VCaP (cell line): ENCODE results near the gene STAT2.
A peak's percentile ranks its signal among the peaks of the same experiment; 100 is the strongest.

Experiments used
- H3K27ac ChIP-seq: fragments of 450-650 bp; 2 replicates; pipeline ENCODE4 v1.5.1; 2017
- TF ChIP-seq, protein P1 (sequence below): fragments of 450-650 bp; conservative IDR thresholded peaks from 2 replicates; pipeline ENCODE4 v1.5.1; 2017; ENCODE audit warnings: mild to moderate bottlenecking, moderate library complexity

The STAT2 gene

DNA sequence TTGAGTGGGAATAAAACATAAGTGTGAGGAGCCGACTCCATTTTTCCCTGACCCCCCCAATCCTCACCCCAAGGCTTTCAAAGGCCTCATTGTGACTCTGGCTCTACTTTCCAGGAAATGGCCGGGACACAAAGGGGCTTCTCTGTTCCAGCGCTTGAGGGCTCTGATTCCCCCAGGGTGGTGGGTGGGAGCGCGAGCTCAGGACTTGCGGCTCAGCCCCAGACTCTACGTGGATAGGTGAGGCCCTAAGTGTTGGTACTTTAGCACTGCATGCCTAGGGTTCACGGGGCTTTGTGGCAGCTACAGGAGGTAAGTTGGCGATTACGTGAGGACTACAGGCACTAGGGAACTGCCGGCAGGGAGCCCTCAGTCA, 44.7 kb downstream of the STAT2 start:
- TF ChIP-seq, protein P1, sequence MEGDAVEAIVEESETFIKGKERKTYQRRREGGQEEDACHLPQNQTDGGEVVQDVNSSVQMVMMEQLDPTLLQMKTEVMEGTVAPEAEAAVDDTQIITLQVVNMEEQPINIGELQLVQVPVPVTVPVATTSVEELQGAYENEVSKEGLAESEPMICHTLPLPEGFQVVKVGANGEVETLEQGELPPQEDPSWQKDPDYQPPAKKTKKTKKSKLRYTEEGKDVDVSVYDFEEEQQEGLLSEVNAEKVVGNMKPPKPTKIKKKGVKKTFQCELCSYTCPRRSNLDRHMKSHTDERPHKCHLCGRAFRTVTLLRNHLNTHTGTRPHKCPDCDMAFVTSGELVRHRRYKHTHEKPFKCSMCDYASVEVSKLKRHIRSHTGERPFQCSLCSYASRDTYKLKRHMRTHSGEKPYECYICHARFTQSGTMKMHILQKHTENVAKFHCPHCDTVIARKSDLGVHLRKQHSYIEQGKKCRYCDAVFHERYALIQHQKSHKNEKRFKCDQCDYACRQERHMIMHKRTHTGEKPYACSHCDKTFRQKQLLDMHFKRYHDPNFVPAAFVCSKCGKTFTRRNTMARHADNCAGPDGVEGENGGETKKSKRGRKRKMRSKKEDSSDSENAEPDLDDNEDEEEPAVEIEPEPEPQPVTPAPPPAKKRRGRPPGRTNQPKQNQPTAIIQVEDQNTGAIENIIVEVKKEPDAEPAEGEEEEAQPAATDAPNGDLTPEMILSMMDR, result no peak
- H3K27ac ChIP-seq, result peak overlapping the region; percentile 99

DNA sequence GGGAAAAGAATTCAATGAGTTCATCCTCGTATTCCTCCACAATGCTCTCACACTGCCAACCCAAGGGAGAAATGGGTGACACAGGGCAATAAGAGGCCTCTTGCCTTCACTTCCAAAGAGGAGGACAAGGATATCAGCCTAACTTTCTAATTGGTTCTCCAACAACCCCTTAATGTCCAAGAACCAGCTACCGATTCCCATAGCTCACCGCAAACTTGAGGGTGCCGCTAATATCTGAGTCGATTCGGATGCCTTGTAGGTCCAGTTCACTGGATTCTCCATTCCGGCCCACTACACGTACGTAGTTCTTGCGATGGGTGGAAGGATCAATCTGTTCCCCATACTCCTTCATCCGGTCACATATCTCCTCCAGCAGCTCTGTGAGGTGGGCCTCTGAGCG, 48.9 kb downstream of the STAT2 start:
- TF ChIP-seq, protein P1, result no peak
- no peak overlapping the region for H3K27ac ChIP-seq

DNA sequence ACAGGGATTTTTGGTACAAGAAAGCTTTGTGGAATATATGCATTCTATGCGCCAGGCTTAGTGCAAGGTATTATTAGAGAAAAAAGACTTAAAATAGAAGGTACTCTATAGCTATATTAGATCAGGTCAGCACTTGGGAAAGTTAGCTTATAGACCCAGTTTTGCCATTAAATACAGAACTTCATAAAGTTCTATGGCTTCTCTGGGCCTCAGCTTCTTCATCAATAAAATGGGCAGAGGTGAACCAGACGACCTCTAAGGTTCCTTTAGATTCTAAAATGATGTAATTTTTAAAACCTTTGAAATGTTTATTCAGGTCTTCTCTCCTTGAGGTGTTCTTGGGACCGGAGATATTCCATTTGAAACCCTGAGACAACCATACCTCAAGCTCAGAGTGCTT, 51.2 kb downstream of the STAT2 start:
- H3K27ac ChIP-seq, result no peak overlapping the region
- TF ChIP-seq, protein P1, result no peak

DNA sequence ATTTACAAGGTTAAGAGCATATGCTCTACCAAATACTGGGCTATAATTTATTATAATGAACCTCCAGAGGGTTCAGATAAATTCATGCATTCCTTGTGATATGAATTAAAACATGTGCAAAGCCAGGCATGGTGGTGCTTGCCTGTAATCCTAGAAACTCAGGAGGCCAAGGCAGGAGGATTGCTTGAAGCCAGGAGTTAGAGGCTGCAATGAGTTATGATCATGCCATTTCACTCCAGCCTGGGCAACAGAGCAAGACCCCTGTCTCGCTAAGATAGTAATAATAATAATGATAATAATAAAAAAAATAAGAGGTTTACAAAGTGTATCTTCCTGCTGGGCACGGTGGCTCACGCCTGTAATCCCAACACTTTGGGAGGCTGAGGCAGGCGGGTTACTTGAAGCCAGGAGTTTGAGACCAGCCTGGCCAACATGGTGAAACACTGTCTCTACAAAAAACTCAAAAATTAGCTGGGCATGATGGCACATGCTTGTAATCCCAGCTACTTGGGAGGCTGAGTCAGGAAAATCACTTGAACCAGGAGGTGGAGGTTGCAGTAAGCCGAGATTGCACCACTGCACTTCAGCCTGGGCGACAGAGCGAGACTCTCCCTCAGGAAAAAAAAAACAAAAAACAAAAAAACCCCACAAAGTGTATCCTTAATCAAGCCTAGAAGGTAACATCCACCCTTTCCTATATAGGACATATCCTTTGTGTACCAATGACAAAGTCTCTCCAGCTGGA, 52.5 kb downstream of the STAT2 start:
- TF ChIP-seq, protein P1, result no peak
- H3K27ac ChIP-seq, result no peak overlapping the region

DNA sequence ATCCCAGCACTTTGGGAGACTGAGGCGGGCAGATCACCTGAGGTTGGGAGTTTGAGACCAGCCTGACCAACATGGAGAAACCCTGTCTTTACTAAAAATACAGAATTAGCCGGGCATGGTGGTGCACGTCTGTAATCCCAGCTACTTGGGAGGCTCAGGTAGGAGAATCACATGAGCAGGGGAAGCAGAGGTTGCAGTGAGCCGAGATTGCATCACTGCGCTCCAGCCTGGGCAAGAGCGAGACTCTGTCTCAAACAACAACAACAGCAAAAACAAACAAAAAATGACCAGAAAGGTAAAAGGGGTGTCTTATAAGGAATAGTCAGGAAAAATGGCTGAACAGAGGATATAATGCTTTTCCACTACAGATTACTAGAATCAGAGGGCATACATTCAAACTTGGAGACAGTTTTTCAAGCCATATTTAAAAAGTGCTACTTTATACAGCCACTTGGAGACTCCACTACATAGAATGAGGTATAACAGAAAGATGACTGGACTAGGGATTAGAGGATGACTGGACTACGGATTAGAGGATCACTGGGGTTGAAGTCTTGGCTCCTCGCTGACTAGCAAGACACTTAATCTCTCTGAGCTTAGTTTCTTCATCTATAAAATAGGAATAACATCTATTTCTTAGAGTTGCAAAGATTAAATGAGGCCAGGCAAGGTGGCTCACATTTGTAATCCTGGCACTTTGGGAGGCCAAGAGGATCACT, 54.9 kb downstream of the STAT2 start:
- H3K27ac ChIP-seq, result no peak overlapping the region
- TF ChIP-seq, protein P1, result no peak

DNA sequence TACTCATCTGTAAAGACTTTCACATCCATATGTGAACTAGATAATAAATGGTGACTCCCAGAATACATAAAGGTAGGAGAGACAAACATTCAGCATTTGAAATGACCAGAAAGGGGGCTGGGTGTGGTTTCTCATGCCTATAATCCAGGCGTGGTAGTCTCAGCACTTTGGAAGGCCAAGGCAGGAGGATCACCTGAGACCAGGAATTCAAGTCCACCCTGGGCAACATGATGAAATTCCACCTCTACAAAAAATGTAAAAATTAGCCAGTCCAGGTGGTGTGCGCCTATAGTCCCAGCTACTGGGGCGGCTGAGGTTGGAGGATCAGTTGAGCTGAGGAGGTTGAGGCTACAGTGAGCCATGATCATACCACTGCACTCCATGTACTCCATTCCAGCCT, 55.6 kb downstream of the STAT2 start:
- no peak overlapping the region for H3K27ac ChIP-seq
- TF ChIP-seq, protein P1, result no peak

DNA sequence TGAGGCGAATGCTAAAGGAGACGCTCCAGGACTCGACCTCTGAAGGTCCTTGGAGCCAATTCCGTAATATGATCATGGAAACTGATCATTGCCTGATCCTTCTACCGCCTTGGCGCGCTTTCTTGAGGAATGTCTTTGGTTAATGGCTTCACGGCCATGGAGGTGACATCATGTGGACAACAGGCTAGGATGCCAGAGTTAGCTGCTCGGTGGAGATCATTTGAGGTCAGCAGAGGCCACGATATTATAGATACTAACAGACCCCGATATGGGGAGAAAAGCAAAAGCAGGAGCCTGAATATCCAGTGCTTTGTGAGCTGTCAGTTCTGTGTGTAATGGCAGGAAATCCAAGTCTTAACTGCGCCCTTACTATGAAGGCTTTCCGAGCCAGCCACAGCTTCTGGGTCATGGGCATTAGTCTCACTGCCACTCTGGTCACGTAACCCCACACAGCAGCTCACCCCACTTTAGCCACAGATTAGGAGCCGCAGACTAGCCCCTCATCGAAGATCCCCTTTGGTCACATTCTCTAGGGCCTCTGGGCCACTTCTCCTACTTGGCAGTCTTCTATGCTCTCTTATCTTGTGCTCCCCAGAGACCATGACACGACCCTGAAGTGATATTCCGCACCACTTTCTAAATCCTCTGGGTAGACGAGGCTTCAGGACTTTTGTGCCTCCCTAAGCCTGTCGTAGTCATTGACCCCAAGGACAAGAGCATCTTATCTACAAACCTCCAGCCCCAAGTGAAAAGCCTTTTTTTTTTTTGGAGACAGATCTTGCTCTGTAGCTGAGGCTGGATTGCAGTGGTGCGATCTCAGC, 59.1 kb downstream of the STAT2 start:
- peak overlapping the region; percentile 97 for H3K27ac ChIP-seq
- TF ChIP-seq, protein P1, result no peak
